ENCODE measurements around the gene EWSR1.

EWSR1 gene

DNA sequence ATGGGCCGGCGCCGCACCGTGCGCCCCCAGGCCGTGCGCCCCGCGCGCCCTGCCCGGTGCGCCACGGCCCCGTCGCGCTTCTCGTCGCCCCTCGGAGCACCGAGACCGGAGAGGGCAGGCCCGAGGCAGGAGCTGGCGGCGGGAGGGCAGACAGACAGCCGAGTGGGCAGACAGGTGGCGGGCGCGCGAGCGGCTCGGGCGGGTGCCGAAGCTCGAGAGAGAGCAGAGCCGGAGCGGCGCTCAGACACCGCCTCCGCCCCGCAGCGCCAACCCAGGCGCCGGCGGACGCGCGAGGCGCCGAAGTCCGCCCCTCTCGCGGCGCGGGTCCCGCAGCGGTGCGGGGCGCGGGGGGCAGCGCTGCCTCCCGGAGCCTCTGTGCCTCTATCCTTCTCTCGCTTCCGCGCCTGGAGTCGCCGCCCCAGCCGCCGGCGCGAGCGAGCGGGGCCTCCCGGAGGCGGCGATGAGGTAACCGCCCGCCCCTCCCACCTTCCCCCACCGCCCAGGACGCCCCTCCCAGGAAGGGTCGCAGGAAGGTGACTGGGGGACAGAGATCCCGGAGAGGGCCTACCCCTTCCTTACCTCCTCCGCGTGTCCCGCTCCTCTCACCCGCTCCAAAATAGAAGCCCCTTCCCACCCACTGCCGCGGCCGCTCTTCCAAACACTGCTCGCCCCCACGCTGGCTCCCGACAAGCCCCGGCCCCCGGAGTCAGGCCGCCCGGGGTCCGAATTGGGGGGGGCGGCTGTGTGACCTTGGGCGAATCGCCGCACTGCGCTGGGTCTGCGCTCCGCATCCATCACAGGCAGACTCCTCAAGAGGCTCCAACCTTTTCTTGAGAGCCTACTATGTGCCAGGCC lies 47.4 kb downstream of the EWSR1 start, which contains the start of gene RASL10A:
Gene RASL10A (minus strand): TSS at position 412 of the 855 bp plus-strand sequence. CDS start 451 bp downstream, outside the sequence.
- no peak for DNase-seq (ENCODE audit: low read depth, low spot score)

DNA sequence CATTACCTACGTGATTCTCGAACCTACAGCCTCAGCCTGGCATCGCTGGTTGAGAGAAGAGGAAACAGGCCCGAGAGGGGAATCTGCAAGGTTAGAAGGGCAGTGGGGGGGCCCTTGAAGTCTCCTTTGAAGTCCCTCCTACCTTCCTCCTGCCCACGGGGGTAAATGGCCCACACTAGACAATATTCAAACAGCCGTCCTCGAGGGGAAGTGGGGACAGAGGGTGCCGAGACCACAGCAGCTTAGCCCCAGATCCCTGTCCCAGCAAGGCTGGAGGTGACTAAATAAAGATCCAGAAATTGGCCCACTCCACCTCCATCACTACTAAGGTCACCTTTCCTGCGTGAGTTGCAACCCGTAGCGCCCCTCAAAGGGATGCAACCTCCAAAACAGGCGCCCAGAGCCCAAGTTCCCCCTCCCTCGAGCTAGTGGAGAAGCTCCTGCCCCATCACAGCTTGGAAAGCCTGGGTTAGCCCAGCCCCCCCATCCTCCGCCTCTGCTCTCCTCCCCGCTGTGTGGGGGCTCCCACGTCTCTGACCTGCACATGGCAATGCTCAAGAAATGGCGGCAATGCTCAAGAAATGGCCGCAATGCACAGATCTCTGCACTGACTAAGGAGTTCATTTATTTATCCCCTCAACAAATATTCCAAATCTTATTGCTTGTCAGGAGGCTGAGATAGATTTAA lies 48.2 kb downstream of the EWSR1 start:
- no peak for DNase-seq (ENCODE audit: low read depth, low spot score)

DNA sequence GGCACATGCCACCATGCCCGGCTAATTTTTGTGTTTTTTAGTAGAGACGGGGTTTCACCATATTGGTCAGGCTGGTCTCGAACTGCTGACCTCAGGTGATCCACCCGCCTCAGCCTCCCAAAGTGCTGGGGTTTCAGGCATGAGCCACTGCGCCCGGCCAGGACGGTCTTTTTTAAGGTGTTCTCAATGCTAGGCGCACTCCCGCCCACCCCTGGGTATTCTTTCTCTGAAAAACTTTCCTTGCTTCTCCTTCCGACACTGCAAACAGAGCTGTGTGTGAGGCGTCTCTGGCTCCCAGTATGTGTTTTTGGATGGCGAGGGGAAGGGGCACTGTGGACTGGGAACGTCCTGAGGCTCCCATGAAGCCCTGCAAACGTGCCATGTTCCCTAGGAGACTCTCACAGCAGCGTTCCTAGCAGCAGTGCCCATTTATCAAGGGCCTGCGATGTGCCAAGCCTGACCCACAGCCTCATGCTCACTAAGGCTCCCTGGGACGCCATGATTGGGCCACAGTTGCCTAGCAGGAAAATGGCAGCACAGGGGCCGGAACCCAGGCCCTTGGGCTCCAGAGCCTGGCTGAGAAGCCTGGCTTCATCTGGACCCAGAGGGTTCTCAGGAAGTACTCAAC lies 49.9 kb downstream of the EWSR1 start:
- DNase-seq (ENCODE audit: low read depth, low spot score) = no peak

DNA sequence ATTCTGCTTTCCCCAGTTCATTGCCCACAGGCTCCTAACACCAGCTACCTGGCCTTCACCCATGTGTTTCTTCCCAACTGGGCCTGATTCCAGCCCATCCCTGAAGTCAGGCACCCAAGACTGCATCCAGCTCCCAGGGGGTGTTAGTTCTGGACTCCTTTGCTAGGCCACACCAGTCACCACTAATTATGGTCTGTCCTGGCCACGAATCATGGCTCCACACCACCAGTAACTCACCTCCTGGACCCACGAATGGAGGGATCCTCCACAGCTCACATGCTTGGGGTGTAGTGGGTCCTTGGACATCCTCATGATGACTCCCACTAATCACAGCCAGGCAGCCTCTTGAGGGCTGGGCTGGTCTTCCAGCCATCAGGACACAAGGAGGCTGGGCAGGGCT lies 51.0 kb downstream of the EWSR1 start:
- no peak for DNase-seq (ENCODE audit: low read depth, low spot score)

DNA sequence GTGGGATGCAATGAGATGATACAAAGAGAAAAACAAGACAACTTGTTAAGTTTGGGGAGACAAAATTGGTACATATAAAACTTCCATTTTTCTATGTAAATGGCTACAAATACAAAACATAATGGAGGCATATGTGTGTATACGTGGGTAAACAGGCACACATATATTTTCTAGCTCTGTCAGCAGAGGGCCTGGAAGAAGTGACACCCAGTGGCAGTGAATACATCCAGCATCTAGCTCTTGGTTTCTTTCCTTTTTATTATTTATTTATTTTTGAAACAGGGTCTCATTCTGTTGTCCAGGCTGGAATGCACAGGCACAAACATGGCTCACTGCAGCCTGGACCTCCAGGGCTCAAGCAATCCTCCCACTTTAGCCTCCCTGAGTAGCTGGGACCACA lies 52.5 kb downstream of the EWSR1 start:
- no peak for DNase-seq (ENCODE audit: low read depth, low spot score)

DNA sequence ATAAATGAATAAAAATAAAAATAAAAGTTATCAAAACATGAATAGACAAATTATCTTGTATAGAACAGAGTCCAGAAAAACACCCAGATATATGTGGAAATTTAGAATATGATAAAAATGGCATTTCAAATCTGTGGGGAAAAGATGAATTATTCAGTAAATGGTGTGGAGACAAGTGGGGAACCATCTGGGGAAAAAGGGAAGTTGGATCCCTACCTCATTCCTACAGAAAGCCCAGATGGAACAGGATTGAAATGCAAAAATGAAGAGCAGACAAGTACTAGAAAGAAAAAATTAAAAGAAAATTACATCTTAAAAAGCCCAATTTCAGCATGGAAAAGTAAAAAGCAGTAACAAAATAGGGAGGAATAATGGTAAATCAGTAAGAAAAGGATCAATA lies 55.6 kb downstream of the EWSR1 start:
- DNase-seq (ENCODE audit: low read depth, low spot score) = no peak

DNA sequence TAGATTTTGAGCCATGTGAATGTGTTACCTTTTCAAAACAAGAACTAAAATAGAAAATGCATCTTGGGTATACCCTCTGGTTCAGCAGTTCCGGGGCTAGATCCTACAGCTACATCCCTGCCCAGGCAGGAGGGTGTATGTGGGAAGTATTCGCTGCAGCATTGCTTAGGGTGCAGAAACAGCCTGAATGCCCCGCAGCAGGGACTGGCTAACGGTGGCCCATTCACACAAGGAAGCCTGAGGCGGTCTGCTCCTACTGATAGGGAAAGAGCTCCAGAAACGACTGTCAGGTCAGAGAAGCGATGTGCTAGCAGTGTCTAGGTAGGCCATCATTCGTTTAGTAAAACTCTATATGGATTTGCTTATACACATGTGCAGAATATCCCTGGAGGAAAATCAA lies 57.3 kb downstream of the EWSR1 start:
- no peak for DNase-seq (ENCODE audit: low read depth, low spot score)

DNA sequence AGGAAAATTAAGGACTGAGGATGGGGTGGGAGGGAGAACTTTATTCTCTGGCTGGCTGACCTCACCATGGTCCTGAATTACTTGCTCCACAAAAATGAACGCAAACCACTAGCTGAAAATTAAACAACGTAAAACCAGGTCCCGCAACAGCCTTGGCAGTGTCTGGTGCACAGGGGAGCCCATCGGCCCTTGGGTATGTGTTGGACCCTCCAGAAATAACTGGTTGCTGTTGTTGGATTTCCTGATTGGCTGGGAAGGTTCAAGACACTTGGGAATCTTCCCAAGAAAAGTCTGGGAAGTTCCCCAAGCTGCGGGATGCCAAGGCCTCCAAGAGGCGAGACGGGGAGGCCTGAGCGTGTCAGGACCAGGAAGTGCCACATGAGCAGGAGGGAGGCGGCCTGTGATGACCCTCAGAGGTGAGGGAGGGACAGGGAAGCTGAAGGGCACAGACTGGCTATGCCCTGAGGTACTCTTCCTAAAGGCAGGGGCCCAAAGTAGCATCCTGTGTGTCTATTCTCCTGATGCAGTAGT lies 57.8 kb downstream of the EWSR1 start:
- DNase-seq (ENCODE audit: low read depth, low spot score) = no peak

DNA sequence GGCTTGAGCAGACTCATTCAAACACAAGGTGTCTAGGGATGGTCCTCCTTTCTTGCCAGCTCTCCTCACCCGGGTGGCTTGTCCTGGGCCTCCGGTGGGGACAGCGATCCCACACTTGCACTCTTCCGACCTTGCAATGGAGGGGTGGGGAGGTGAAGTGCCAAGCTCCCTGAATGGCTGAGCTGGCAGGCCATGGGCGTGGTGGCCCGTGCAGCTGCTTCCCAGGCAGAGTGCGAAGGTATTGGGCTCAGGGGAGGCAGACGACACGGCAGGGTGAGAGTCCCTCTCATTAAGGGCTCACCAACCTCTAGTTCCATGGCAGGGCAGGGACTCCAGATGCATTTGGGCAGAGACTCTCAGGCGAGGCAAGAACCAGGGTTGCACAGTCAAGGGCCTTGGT lies 58.4 kb downstream of the EWSR1 start:
- DNase-seq (ENCODE audit: low read depth, low spot score) = no peak

DNA sequence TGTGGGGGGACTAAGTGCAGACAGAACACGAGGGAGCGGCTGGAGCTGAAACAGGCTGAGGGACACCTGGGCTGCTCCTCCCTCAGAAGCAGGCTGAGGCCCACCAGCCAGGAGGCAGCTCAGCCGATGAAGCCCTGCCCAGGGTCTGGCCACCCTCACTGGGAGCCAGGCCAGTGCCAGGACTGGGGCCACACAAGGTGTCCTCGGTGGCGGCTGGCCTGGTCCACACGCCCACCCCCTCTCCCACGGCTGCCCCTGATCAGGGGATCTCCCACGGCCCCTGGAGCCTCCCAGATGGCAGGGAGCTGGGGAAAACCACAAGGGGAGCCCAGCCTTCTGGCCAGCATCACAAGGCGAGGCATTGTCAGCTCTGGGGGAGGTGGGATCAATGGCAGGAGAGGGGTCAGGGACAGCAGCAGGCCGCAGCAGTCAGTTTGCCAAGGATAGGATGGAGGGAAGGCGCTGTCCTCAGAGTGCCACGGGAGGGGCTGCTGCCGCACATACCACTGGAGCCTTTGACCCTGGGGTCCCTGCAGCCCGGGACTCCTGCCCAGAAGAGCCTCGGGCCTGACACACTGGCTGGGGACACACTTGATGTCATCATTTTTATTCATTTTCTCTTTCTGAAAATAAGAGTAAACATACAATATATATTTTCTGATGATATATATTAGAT lies 59.2 kb downstream of the EWSR1 start:
- DNase-seq (ENCODE audit: low read depth, low spot score) = no peak

DNA sequence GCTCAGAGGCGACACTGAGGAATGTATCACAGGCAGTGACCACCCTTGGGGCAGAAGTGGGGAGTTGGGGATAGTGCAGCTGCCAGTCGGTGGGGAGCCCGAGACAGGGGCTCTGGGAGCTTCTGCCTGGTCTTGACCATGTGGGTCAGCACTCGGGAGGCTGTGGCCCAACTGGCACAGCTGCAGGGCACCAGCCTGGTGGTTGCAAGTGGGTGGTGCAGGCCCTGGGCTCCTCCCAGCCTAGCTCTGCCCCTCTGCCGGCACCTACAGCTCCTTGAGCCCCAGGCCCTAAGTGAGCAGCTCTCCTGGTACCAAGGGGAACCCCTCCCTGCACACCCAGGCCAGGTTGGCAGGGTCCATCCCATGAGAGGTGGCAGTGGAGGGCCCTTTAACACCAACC lies 60.0 kb downstream of the EWSR1 start:
- DNase-seq (ENCODE audit: low read depth, low spot score) = no peak

DNA sequence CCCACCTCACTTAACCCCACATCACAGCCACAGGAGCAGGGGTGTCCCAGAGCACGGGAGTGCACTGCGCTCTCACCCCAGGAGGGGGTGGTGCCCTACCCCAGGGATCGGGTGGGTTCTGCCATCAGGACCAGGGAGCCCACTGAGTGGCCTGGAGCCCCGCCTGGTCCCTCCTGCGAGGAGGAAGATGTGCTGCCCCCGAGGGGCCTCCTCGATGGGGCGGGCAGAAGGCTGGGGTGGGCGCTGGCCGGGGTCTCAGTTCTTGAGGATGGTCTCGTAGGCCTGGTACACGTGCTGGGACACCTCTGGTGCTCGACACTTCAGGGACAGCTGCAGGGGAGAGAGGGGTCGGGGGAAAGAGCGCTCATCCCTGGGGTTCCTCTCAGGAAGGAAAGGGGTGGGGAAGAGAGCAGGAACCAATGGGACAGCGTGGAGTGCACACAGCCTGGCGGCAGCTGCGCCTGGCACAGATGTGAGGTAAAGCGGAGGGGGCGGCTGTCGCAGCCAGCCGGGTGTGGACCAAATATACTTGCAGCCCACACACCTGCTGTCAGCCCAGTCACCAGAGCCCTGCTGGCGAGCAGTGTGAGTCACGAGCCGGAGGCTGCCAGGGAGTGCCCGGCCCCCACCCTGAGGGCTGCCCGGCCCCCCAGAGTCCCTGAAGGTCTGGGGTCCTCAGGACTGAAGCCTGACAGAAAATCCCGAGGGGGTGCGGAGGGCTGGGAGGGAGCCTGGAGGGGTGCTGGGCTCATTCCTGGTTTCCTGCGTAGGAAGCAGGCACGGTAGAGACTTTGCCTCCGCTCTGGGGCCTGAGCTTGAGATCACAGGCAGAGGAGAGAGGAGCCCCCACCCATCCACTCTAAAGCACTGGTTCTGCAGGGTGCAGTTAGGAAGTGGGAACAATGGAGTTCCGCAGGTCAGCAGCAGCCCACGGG lies 60.8 kb downstream of the EWSR1 start:
- DNase-seq (ENCODE audit: low read depth, low spot score) = no peak

DNA sequence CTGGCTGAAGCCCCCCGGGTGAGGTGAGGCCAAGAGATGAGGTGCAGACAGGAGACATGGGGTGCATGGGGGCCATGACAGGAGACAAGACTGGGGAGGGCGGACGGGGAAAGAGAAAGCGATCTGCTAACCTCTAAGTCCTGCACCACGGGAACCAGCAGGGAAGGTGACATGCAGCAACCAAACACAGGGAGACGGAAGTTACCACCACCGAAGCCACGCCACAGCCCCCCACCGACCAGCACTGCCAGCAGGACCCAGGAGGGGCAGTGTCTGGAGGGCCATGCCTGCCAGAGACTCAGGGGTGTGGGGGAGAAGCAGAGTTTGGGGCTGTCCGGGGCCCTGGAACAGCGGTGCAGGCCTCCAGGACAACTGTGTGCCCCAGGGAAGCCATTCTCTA lies 61.5 kb downstream of the EWSR1 start:
- DNase-seq (ENCODE audit: low read depth, low spot score) = no peak

DNA sequence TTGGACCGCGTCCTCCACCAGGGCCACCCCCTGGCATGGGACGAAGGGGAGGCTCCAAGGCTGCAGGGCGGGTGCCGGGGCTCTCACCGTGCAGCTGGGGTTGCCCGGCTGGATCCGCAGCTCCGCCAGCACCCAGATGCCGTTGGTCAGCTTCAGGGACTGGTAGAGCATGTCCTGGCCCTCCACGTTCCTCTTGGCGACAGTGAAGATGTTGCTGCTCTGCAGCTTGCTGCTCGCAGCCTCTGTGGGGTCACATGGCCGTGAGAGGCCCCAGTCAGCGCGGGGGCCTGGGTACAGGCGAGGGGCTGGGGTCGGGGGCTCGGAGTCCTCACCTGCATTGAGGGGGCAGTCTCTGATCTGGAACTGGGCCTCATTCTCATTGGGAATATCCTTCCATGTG lies 62.2 kb downstream of the EWSR1 start:
- no peak for DNase-seq (ENCODE audit: low read depth, low spot score)

DNA sequence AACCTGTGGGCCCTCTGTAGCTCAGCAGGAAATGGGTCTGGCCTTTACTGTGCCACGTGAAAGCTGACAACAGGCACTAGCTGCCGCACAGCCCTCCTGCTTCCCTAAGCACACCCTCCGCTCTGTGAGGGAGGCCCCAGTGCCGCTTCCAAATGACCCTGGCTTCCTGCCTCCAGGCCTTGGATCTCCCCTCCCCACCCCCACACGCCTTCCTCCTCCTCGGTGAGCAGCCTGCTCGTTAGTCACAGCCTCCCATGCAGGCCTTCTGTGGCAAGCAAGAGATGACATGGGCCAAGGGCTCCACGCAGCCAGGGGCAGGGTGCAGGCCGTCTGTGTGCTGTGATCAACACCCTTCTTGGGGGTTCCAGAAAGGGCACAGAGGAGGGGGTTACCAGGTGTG lies 62.7 kb downstream of the EWSR1 start:
- no peak for DNase-seq (ENCODE audit: low read depth, low spot score)

DNA sequence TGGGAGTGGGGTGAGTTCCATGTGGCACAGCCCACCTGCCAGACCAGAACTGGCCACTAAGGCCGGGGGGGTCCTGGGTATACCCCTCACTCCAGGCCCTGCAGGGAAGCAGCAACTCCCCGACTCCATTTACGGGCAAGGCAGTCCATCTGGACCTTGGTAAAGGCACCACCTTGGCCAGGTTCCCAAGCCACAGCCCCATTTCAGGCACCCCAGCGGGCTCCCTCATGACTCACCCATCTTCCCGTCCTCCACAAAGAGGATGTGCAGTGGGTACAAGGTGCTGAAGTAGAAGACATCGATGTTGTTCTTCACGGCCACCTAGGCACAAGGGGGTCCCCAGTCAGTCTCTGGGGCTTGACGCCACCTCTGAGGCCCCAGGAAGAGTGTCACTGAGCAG lies 63.1 kb downstream of the EWSR1 start:
- DNase-seq (ENCODE audit: low read depth, low spot score) = no peak

DNA sequence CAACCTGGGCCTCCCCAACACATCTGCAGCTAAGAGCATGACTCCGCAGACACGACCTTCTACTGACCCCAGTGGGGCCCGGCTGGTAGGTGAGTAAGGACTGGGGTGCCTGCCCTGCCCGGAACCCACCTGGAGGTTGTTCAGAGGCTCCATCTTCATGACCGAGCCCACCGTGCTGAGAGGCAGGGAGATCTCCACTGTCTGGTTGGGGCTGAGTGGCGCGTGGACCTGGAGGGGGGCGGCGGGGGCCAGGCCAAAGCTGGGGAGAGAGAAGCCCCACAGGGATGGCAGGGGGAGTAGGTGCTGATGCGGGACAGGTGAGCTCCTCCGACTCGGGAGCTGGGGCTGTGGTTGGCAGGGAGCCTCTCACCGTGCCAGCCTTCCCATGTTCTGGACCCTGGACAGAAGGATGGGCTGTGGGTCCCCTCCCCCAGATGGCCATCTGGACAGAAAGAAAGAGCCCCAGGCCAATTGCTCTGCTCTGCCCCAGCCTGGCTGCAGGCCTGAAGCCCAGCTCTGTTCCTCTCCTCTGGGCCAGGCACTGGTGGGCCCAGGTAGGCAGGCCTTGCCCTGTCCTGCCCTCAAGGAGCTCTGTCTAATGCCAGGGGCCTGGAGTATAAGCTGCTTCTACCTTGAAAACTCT lies 63.7 kb downstream of the EWSR1 start:
- no peak for DNase-seq (ENCODE audit: low read depth, low spot score)

DNA sequence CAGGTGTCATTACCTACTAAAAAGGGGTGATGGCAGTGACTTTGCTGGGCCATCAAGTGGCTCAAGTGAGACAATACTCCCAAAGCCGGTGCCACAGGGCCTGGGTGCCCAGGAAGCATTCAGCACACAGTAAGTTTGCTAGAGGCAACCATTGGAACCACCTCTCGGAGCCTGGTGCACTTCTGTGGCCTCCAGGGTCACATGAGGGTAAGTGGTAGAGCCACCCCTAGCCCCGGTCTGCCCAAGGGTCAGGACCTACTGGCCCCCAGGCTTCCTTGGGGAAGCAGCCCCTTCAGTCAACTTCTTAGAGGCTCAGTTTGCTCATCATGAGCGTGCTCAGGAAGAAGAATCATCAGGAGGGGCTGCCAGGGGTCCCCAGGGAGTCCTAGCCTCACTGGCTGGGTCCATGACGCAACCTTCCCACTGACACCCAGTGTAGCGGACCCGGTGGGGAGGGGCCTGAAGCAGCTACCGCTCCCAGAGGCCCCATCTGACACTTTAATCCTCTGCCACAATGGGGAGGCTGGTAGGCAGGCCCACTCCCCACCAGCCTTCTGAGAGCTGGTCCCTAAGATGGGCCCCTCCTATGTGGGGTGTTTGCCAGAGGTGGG lies 64.9 kb downstream of the EWSR1 start:
- no peak for DNase-seq (ENCODE audit: low read depth, low spot score)

DNA sequence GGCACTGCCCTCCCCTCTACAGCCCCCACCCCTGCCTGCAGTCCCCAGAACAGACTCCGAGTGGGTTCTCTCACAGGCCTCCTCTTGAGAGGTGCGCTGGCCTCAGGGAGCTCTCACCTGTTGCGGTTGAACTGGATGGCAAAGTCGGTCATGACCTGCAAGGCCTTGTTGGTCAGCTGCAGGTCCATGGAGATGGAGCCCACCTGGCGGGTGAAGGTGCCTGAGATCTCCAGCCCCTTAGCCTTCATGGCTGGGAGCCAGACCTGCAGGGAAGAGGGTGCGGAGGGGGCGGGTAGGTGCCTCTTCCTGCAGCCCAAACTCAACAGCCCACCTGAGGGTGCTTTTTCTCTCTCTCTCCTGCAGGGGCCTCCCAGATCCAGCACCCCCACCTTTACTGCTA lies 66.1 kb downstream of the EWSR1 start:
- no peak for DNase-seq (ENCODE audit: low read depth, low spot score)
